H9 (cell line): Measurements from ENCODE around the gene KNSTRN. TPM values are rescaled to one million over a fixed set of nuclear protein-coding genes. Genes with fewer than 3 reads are reported as not detected.

Experiments used
- DNase-seq: peaks from one replicate; pipeline ENCODE4 v3.0.0-alpha.2; 2017
- H2AFZ ChIP-seq: one replicate; pipeline ENCODE4 v1.6.1; 2013; ENCODE audit warnings: mild to moderate bottlenecking, low read length, control low read depth, moderate library complexity
- H2AK5ac ChIP-seq: 2 replicates; pipeline ENCODE4 v1.6.1; 2013; ENCODE audit warnings: low read length, control low read depth, mixed read lengths; ENCODE audit not compliant: insufficient read length
- H2BK120ac ChIP-seq: one replicate; pipeline ENCODE4 v1.6.1; 2013; ENCODE audit warnings: low read depth, mild to moderate bottlenecking, low read length, control low read depth, inconsistent platforms; ENCODE audit not compliant: poor library complexity, severe bottlenecking
- H2BK12ac ChIP-seq: 2 replicates; pipeline ENCODE4 v1.6.1; 2013; ENCODE audit warnings: low read length, control low read depth, mixed read lengths, low read depth; ENCODE audit not compliant: insufficient read length
- H2BK15ac ChIP-seq: 2 replicates; pipeline ENCODE4 v1.6.1; 2013; ENCODE audit warnings: low read depth, low read length, control low read depth
- H2BK20ac ChIP-seq: one replicate; pipeline ENCODE4 v1.6.1; 2013; ENCODE audit warnings: low read depth, mild to moderate bottlenecking, low read length, control low read depth, inconsistent platforms; ENCODE audit not compliant: poor library complexity, severe bottlenecking
- H2BK5ac ChIP-seq: 2 replicates; pipeline ENCODE4 v1.6.1; 2013; ENCODE audit warnings: low read length, control low read depth, mixed read lengths; ENCODE audit not compliant: insufficient read length
- H3K14ac ChIP-seq: 2 replicates; pipeline ENCODE4 v1.6.1; 2013; ENCODE audit warnings: low read length, control low read depth; ENCODE audit not compliant: insufficient read depth
- H3K18ac ChIP-seq: 2 replicates; pipeline ENCODE4 v1.6.1; 2013; ENCODE audit warnings: low read depth, mild to moderate bottlenecking, mixed read lengths, low read length, control low read depth; ENCODE audit not compliant: insufficient read length
- H3K23ac ChIP-seq: 2 replicates; pipeline ENCODE4 v1.6.1; 2013; ENCODE audit warnings: low read length, control low read depth, mixed read lengths, low read depth; ENCODE audit not compliant: insufficient read length
- H3K23me2 ChIP-seq: 2 replicates; pipeline ENCODE4 v1.6.1; 2013; ENCODE audit warnings: low read depth, mild to moderate bottlenecking, mixed read lengths, low read length, control low read depth; ENCODE audit not compliant: insufficient read length, poor library complexity, severe bottlenecking
- H3K27ac ChIP-seq: 2 replicates; pipeline ENCODE4 v1.5.1; 2013; ENCODE audit warnings: low read length, control low read depth, mixed read lengths, low read depth; ENCODE audit not compliant: insufficient read length
- H3K27me3 ChIP-seq: 2 replicates; pipeline ENCODE4 v1.6.1; 2013; ENCODE audit warnings: low read length, control low read depth, inconsistent platforms; ENCODE audit not compliant: insufficient read depth
- H3K4ac ChIP-seq: 2 replicates; pipeline ENCODE4 v1.6.1; 2013; ENCODE audit warnings: low read depth, mild to moderate bottlenecking, control low read depth, inconsistent platforms, low read length, moderate library complexity
- H3K4me1 ChIP-seq: 2 replicates; pipeline ENCODE4 v1.6.1; 2013; ENCODE audit warnings: low read length, control low read depth, inconsistent platforms; ENCODE audit not compliant: insufficient read depth
- H3K4me2 ChIP-seq: 2 replicates; pipeline ENCODE4 v1.6.1; 2013; ENCODE audit warnings: low read length, control low read depth, mixed read lengths; ENCODE audit not compliant: insufficient read length, insufficient read depth
- H3K56ac ChIP-seq: 2 replicates; pipeline ENCODE4 v1.6.1; 2013; ENCODE audit warnings: low read depth, mild to moderate bottlenecking, mixed read lengths, low read length, control low read depth; ENCODE audit not compliant: insufficient read length
- H3K79me1 ChIP-seq: 2 replicates; pipeline ENCODE4 v1.6.1; 2013; ENCODE audit warnings: low read depth, mild to moderate bottlenecking, moderate library complexity, low read length, control low read depth, inconsistent platforms; ENCODE audit not compliant: insufficient read depth, poor library complexity, severe bottlenecking
- H3K79me2 ChIP-seq: 2 replicates; pipeline ENCODE4 v1.6.1; 2013; ENCODE audit warnings: low read length, control low read depth, inconsistent platforms; ENCODE audit not compliant: insufficient read depth
- H3K9ac ChIP-seq: 2 replicates; pipeline ENCODE4 v1.6.1; 2013; ENCODE audit warnings: low read length, control low read depth, mixed read lengths; ENCODE audit not compliant: insufficient read length; ENCODE audit errors: extremely low read depth
- H3K9me3 ChIP-seq: one replicate; pipeline ENCODE4 v1.6.1; 2013; ENCODE audit warnings: low read depth, low read length, inconsistent platforms; ENCODE audit not compliant: control insufficient read depth
- H3T11ph ChIP-seq: one replicate; pipeline ENCODE4 v1.6.1; 2013; ENCODE audit warnings: mild to moderate bottlenecking, low read length, control low read depth, inconsistent platforms
- H4K20me1 ChIP-seq: one replicate; pipeline ENCODE4 v1.6.1; 2013; ENCODE audit not compliant: control insufficient read depth, insufficient read length, insufficient read depth
- H4K5ac ChIP-seq: 2 replicates; pipeline ENCODE4 v1.6.1; 2013; ENCODE audit warnings: low read depth, mild to moderate bottlenecking, mixed read lengths, low read length, control low read depth; ENCODE audit not compliant: insufficient read length
- H4K8ac ChIP-seq: replicated peaks from 2 replicates; pipeline ENCODE4 v1.6.1; 2013; ENCODE audit warnings: low read length, control low read depth, mixed read lengths, low read depth; ENCODE audit not compliant: insufficient read length
- H4K91ac ChIP-seq: 2 replicates; pipeline ENCODE4 v1.6.1; 2013; ENCODE audit warnings: low read depth, mild to moderate bottlenecking, moderate library complexity, mixed read lengths, low read length, control low read depth; ENCODE audit not compliant: insufficient read length
- H3K27ac Mint-ChIP-seq, 3 experiments: 2 replicates in 2 of 3; 3 replicates in 1 of 3; pipeline ENCODE4 v1.8.0; 2020 to 2021; ENCODE audit warnings: mixed read lengths in 3 of 3, mild to moderate bottlenecking in 1 of 3, moderate library complexity in 1 of 3
- H3K27me3 Mint-ChIP-seq: 2 replicates; pipeline ENCODE4 v1.8.0; 2021; ENCODE audit warnings: low read depth, mild to moderate bottlenecking, moderate library complexity, mixed read lengths
- H3K36me3 Mint-ChIP-seq, 3 experiments: 2 replicates in 2 of 3; 3 replicates in 1 of 3; pipeline ENCODE4 v1.8.0; 2020 to 2021; ENCODE audit warnings: low read depth in 3 of 3, mixed read lengths in 3 of 3; ENCODE audit not compliant: insufficient read depth in 1 of 3
- H3K4me1 Mint-ChIP-seq, 2 experiments: 2 replicates each; pipeline ENCODE4 v1.8.0; 2020; ENCODE audit warnings: mixed read lengths in 2 of 2
- H3K4me3 Mint-ChIP-seq, 2 experiments: 2 replicates in 1 of 2; 3 replicates in 1 of 2; pipeline ENCODE4 v1.8.0; 2020 to 2021; ENCODE audit warnings: mild to moderate bottlenecking in 2 of 2, mixed read lengths in 2 of 2, moderate library complexity in 1 of 2
- H3K9me3 Mint-ChIP-seq, 2 experiments: 2 replicates in 1 of 2; 3 replicates in 1 of 2; pipeline ENCODE4 v1.8.0; 2020; ENCODE audit warnings: mild to moderate bottlenecking in 2 of 2, mixed read lengths in 2 of 2, moderate library complexity in 1 of 2
- CTCF ChIP-seq: fragments of 200-600 bp; sonication (generic); conservative IDR thresholded peaks from 3 replicates; pipeline ENCODE4 v1.8.0; 2021; ENCODE audit warnings: antibody characterized with exemption, mild to moderate bottlenecking
- WGBS: extraction: QIAGEN DNeasy Blood & Tissue Kit; methylation state at CpG from one replicate; pipeline ENCODE4 v1.1.7; 2013; ENCODE audit warnings: missing lambda C conversion rate, low lambda C conversion rate, mixed read lengths; ENCODE audit not compliant: insufficient read length; ENCODE audit errors: extremely low coverage; 5-methylcytosine and 5-hydroxymethylcytosine counted together
- total RNA-seq: library from RNA; stranded (reverse); gene quantifications from 2 replicates; pipeline ENCODE4 v1.2.1, GENCODE V29; 2021

The KNSTRN gene
- total RNA-seq, 1 experiment from 2014 or later, result 53.9 TPM

DNA sequence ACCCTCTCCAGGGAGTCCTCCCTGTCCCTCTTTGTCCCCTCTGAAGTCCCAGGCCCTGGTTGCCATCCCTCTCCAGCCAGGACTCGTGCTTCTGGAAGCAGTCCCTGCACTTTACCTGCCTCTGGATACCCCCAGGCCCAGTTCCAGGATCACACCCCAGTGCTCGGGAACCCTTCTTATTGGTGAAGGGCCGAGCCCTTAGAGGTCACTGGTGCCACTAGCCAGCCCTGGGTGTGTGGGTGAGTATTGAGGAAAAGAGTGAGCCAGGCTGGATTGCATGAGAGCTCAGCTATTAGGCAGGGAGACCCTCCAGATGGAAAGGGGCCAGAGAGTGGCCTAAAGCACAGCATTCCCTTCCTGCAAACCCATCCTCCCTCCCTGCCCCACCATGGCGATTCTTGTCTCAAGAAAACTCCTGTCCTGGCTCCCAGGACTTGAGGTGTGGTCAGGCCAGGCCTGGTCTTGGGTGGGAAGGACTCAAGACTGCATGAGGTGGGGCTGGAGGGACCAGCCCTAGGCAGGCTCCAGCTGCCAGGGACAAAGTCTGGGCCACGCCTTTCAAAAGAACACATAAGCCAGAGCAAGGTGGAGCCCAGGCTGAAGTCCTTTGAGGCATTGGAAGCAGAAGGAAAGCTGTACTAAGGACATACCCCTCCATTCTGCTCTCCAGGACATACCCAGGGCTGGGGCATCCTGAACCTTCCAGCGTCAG lies 36.5 kb upstream of the KNSTRN start:
- Mint-ChIP-seq H3K4me1 (peaks cover 9 to 21% of the 10 kb centered on the region in 2 experiments), H3K27me3 (peaks cover 8% of the 10 kb centered on the region), H3K27ac (no peak overlapping the region), H3K9me3 (no peaks in the 10 kb centered on the region), H3K36me3 (no peaks in the 10 kb centered on the region), H3K4me3 (no peak overlapping the region)
- H4K5ac ChIP-seq, result no peak overlapping the region
- no peak overlapping the region for H2BK120ac ChIP-seq
- H4K91ac ChIP-seq, result no peak overlapping the region
- no peak overlapping the region for H2AK5ac ChIP-seq
- no CpG with 5 or more reads among the region's 6 CpGs for WGBS
- no peak overlapping the region for H3T11ph ChIP-seq
- H3K4me2 ChIP-seq, result no peak overlapping the region
- H3K23ac ChIP-seq, result no peak overlapping the region
- H2BK20ac ChIP-seq, result no peak overlapping the region
- no peak overlapping the region for H3K14ac ChIP-seq
- H4K8ac ChIP-seq, result no peak overlapping the region
- TF ChIP-seq CTCF, result no peak
- H3K27me3 ChIP-seq, result no peaks in the 10 kb centered on the region
- H2AFZ ChIP-seq, result no peak overlapping the region
- no peak overlapping the region for H2BK15ac ChIP-seq
- H3K18ac ChIP-seq, result no peak overlapping the region
- no peak for DNase-seq
- no peak overlapping the region for H3K4ac ChIP-seq
- H3K9ac ChIP-seq, result no peak overlapping the region
- no peak overlapping the region for H2BK12ac ChIP-seq
- H3K56ac ChIP-seq, result no peak overlapping the region
- H3K79me1 ChIP-seq, result no peaks in the 10 kb centered on the region
- H4K20me1 ChIP-seq, result no peaks in the 10 kb centered on the region
- H2BK5ac ChIP-seq, result no peak overlapping the region
- no peaks in the 10 kb centered on the region for H3K23me2 ChIP-seq
- H3K27ac ChIP-seq, result no peak overlapping the region
- no peaks in the 10 kb centered on the region for H3K79me2 ChIP-seq
- no peaks in the 10 kb centered on the region for H3K9me3 ChIP-seq
- no peaks in the 10 kb centered on the region for H3K4me1 ChIP-seq
